HG02763 (cell line): ENCODE data around the gene KCTD14.
"Not testable (repeated sequence)": the region's sequence is repeated elsewhere in the genome, so short reads cannot be mapped to it uniquely, and the experiment has no call there.

Source experiments
- ATAC-seq: cut with Tn5 transposase; IDR thresholded peaks from one replicate; pipeline ENCODE4 v1.9.1; 2021; ENCODE audit warnings: mild to moderate bottlenecking, moderate library complexity; ENCODE audit not compliant: unreplicated experiment

The KCTD14 gene, protein sequence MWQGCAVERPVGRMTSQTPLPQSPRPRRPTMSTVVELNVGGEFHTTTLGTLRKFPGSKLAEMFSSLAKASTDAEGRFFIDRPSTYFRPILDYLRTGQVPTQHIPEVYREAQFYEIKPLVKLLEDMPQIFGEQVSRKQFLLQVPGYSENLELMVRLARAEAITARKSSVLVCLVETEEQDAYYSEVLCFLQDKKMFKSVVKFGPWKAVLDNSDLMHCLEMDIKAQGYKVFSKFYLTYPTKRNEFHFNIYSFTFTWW

DNA sequence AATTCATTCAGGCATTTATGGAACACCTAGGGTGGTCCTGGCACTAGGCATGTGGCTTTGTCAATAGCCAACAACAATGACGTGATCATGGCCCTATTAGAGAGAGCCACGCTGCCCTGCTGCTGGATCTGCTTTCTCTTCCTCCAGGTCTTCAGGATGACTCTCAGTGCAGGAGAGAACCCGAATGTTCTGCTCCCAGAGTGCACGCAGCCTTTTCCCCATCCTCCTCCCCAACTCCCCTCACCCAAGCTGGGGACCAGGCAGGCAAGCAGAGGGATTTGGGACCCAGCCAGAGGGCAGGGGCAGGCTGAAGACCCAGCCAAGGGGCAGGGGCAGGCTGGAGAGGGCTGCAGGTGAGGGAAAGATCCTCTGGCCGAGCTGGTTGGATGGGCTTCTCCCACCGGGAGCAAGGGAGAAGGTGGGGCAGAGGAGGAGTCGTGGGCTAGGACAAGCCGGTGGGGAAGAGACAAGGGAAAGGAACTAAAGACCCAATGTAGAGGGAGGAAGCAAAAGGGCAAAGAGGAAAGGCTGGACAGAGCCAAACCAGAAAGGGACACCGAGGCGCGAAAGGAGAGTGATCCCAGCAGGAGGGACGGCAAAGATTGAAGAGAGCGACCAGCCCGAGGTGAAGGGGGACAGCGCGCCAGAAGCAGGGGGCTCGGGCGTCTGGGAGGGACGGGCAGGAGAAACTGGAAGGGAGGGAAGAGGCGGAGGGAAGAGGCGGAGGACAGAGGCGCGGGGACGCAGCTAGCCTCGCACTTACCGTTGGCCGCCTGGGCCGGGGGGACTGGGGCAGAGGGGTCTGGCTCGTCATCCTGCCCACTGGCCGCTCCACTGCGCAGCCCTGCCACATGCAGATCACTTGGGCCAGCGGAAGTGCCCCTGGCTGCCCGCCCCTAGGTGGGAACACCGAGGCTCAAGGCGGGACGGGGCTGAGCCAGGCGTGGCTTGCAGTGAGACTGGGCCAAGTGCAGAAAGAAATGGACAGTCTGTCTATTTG, at the start of gene KCTD14:
TSS of gene KCTD14 (minus strand) at position 880 of the 1,000 bp plus-strand sequence. CDS start at position 853, 27 bp downstream.
- no peak for ATAC-seq

DNA sequence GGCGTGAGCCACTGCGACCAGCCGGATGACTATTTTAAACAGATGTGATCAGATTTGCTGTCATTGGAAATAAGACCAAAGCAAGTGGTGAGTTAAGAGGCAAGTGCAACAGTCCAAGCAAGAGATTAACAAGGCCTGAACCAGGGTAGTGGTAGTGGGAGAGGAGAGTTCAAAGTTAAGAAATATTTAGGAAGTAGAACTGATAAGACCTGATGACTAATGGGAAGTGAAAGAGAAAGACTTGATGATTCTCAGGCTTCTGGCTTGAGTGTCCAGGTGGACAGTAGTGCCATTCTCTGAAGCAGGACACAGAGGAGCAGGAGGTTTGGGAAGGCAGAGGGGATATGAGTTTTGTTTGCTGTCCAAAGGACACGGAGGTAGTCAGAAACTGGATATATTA, 49.4 kb upstream of the KCTD14 start:
- ATAC-seq, result no peak

DNA sequence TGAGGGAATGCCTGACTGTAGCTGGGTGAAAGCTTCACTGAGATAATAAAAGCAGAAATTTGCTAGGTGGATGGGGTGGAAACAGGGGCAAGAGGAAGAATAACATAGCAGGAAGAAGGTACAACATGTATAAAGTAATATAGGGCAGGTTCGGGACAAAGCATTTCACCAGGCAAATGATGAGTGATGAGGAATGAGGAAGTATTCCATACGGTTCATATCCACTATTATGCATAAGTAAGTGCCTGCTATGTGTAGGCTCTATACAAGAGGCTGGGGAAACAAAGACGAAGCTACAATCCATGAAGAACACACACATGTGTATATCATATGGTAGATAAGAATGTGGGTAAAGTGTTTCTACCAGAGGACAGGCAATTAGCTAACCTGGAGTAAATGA, 48.6 kb upstream of the KCTD14 start:
- no peak for ATAC-seq

DNA sequence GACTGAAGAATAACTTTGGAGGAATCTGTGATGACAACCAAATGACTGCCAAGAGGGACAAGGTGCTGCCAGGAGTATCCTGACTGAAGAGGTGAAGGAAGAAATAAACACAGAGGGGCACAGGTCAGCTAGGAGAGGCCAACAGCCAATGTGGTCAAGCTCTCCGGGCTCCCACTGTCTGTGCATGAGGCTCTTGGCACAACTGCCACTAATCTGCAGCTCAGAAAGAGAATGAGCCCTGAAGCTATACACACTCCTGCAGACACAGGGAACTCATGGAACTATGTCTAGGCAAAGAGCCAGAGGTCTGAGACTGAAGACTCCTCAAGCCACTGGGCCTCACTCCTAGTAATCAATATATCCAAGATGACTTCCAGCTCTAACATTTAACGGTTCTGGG, 47.5 kb upstream of the KCTD14 start:
- no peak for ATAC-seq

DNA sequence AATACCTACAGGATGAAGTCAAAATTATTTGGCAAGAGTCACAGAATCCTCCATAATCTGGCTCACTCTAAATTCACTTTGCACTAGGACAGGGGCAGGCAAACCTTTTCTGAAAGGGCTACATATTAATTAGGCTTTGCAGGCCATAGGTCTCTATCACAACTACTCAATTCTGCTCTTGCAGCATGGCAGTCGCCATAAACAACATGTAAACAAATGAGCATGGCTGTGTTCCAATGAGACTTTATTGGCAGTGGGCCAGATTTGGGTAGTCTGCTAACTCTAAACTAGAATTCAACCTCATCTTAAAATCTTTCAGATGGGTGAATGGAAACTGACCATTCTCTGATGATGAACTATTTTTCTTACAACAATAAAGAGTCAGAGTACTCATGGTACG, 46.4 kb upstream of the KCTD14 start:
- ATAC-seq, result no peak

DNA sequence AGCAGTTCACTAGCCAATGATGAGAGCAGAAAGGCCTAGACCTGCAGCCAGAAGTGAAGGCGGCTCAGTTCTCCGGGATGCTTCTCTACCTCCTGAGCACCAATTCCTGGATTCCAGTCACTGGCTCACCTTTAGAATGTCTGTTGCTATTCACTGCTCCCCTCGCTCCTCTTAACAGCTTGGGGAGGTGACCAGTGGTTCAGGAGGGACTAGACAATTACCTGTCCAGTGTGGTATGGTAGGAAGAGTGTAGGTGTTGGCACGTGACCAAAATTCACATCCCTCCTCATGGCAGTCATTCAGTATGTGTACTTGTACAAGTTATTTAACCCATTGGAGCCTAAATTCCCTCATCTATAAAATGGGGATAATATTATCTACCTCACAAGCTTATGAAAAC, 44.6 kb upstream of the KCTD14 start:
- no peak for ATAC-seq

DNA sequence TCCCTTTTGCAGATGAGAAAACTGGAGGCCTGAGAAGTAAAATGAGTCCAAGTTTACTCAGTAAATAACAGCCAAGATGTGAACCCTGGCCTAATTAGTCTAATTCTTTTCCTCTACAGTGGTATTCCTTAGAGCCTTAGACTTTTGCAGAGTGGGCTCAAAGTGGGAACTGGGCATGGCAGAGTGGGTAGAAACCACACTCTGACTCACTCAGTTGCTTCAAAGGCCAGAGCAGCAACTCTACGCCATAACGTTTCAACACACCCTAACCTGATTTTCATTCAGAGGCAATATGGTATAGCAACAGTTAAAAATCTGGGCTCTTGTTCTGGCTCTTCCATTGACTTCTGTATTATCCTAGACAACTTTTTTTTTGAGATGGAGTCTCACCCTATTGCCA, 43.4 kb upstream of the KCTD14 start:
- no peak for ATAC-seq

DNA sequence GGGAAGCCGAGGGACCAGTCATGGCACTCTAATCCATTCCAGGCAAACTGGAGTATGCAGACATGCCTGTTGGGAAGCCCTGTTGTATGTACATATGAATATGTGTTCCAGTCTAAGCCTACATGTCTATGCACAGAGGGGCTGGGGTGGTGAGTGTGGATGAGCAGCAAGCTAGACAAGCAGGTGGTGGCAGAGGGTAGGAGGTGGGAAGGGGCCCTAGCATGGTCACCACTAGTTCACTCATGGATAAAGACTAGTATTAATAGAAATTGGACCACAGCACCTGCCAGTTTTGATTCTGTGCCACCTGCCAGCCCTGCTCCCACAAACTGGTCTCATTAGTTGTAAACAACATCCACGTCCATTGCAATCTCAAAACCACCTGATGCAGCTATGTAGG, 42.1 kb upstream of the KCTD14 start:
- no peak for ATAC-seq

DNA sequence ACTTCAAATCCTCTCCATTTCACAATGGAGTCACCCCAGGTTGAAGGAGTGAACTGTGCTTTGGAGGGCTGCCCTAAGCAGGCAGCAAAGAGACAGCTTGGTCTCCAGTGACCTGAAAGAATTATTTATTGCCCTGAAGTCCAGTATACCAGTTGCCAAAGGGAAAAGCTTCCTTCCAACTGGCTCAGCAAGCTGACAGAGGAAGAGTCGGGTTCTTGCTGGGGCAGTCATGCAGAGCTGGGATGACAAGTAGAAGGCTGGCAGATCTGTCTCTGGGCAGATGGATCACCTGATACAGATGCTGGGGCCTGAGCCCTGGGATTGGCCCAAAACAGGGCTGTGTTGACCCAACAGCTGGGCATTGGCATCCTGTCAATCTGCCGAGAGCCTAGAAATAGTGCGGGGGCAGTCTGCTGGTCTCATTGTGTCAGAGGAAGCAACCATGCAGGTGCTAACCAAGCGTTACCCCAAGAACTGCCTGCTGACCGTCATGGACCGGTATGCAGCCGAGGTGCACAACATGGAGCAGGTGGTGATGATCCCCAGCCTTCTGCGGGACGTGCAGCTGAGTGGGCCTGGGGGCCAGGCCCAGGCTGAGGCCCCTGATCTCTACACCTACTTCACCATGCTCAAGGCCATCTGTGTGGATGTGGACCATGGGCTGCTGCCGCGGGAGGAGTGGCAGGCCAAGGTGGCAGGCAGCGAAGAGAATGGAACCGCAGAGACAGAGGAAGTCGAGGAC, 40.5 kb upstream of the KCTD14 start, which contains the start of gene THRSP:
TSS of gene THRSP (plus strand) at position 422 of the 742 bp plus-strand sequence. CDS start at position 443, 21 bp downstream.
- no peak for ATAC-seq

DNA sequence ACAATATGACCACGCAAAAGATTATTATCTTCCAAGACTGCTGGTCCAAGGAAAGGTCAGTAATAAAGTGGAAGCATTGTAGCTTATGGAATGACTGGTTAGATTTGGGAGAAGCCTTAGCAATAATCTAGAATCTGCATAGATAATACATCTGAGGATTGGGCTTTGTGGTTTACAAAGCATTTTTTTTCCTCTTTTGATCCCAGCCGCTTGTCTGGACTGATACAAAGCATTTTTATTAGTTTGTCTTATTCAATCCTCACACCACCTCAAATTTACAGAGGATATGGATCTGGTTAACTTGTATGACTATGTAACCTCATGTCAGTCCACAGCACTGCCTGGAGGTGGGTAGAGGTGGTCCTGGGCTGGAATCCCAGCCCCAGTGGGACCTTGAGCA, 39.6 kb upstream of the KCTD14 start:
- no peak for ATAC-seq

DNA sequence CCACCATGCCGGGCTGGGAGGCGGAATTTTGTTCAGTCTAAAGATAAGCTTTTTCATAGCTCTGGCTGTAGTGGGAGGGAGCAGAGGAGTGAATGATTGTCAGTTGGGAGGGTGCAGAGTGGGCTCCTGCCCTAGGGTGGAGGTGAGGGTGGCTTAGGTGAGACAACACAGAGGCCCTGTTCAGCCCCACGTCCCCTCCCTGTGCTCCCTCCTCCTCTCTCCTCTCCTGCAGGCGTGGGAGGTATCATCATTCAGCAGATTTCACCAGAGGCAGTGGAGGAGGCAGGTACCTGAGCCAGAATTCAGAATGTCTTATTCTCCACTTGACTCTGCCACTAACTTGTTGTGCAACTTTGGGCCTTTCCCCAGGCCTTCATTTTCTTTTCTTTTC, 38.8 kb upstream of the KCTD14 start:
- ATAC-seq, result no peak

DNA sequence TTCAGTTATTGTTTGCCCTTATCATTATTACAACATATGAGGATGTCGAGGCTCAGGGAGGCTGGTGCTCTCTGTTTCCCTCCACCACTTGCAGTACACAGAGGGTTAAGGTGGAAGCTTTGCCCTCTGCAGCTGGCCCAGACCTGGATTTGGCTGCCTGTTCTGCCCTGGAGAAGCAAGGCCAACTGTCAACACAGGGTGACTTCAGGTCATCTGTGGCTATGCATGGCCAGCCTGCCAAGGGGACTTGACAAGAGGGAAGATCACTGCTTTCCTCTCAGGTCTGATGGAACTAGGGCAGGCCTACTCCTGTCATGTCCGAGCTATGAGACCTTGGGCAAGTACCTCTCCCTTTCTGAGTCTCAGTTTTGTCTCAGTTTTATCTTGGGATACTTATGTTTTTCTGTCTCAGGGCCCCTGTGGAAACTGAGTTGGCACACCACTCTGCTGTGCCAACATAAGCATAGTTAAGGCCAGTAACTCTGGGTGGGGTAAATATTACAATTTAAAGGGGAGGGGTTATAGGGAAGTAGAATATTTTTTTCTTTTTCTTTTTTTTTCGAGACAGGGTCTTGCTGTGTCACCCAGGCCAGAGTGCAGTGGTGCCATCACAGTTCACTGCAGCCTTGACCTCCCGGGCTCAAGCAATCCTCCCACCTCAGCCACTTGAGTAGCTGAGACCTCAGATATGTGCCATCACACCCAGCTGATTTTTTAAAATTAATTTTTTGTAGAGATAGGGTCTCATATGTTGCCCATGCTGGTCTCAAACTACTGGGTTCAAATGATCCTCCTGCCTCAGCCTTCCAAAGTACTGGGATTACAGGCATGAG, 38.2 kb upstream of the KCTD14 start:
- no peak for ATAC-seq

DNA sequence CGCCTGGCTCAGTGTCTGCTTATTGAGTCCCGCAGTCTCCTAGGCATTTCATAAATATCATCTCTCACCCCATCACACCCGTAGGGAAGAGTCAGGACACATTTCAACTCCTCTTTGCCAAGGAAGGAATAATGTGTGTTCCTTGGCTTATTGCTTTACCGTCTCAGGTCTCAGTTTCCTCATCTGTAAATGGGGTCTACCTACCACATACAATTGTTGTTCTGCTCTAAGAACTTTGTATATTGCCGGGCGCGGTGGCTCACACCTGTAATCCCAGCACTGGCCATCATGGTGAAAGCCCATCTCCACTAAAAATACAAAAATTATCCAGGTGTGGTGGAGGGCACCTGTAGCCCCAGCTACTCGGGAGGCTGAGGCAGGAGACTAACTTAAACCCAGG, 37.5 kb upstream of the KCTD14 start:
- ATAC-seq, result no peak

DNA sequence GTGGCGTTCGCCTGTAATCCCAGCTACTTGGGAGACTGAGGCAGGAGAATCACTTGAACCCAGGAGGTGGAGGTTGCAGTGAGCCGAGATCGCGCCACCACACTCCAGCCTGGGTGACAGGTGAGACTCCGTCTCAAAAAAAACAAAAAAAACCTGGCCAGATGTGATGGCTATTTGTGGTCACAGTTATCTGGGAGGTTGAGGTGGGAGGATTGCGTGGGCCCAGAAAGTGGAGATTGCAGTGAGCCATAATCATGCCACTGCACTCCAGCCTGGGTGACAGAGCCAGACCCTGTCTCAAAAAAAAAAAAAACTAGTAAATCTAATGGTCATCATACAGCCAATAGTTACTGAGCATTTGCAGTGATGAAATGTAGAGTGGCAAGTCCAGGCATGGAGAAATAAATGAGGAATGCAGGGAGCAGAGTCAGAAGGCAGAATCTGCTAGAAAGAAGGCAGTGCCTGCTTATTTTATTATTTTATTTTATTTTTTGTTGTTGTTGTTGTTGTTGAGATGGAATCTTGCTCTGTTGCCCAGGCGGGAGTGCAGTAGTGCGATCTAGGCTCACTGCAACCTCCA, 36.8 kb upstream of the KCTD14 start:
- not testable (repeated sequence) for ATAC-seq

DNA sequence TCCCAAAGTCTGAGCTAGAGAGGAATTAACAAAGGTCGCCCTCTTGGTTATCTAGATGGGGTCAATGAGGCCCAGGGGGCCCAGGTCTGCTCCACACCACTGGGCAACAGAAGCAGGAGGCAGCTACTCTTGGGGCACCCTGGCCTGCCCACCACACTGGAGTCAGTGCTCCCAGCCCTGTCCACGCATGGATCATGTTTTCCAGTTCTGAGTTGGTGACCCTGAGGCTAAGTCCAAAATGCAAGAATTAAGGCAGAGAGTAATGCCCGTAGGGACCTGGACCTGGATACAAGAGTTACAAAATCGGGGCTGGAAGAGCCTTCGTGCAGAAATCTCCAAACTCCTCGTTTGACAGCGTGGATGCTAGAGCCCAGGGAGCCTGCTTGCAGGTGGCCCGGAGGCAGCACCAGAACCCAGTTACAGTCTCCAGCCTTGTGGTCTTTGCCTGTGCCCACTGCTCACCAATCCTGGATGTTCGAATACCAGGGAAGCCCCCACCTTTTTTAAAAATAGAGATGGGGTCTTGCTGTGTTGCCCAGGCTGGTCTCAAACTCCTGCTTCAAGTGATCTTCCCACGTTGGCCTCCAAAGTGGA, 34.5 kb upstream of the KCTD14 start:
- ATAC-seq, result no peak

DNA sequence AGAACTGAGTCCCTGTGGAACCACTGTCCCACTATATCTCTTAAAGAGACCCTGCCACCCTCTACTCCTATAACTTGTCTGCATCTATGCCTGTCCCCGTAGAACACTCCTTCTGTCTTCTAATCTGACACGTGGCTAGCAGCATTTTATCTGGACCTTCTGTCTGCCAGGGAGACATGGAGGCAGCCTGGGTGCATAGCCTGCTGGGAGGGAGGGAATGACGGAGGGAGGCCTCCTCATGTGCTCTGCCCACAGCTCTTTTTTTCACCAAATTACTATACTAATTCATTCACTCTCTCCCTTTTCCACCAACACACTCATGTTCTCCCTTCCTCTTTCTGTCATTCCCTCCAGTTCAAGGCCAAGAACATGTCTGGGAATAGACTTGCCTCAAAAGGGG, 33.0 kb upstream of the KCTD14 start:
- no peak for ATAC-seq

DNA sequence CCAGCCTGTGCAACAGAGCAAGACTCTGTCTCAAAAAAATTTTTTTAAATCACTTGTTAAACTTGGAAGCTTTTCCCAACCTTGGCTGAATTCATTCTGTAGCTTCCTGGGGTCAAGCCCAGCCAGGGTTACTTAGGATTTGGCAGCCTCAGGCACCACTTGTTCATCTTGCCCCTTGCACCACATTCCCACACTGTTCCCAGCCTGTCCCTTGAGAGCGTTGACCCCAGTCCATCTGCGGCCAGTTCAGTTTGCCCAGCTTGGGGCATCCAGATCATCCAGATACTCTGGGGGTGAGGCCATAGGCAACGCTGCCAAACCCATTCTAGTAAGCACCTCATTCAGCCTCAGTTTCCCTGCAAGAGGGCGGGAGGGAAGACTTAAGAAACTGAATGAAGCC, 31.9 kb upstream of the KCTD14 start:
- ATAC-seq, result no peak

DNA sequence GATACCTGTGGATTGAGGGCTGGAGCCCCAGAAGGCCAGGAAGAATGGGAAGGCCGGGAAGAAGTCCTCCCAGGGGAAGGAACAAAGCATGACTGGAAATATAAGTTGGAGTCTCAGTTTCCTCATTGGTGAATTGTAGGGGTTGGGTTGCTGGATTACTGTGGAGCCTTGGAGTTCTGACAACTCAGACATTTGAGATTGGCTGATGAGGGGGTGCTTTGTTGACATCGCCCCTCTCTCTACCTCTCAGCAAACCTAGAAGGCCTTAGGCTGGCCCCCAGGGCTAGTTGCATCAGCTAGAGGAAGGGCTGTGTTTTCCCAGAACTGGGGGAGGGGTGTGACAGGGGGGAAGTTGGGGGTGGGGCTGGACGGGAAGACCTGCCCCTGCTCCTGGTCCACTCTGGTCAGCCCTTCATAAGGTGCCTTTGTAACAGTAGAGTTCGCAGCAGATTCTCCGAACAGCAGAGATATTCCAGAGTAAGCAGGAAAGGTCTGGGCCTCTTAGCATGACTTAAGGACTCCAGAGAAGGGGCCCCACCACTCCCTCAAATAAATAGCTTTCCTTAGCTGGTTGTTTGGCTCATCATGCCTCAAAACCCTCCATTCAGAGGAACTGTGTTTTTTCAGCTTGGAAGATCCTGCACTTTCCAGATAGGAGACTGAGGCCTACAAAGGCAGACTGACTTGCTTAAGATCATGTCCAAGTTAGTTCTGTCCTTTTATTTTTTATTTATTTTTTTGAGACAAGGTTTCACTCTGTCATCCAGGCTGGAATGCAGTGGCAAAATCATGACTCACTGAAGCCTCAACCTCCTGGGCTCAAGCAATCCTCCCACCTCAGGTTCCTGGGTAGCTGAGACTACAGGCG, 28.1 kb upstream of the KCTD14 start:
- ATAC-seq, result no peak

DNA sequence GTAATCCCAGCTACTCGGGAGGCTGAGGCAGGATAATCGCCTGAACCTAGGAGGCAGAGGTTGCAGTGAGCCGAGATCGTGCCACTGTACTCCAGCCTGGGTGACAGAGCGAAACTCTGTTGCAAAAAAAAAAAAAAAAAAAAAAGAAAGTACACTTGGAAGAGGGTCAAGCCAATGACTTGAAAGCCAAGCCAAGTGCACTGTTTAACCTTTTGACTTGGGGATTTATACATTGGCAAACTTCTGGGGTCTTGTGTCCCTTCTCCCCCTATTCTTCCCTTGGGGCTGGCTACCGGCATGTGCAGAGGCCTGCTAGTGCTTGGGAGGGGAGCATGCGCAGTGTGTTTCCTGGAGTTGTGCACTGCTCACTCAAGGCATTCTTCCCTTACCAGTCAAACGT, 26.3 kb upstream of the KCTD14 start:
- no peak for ATAC-seq
